ENCODE results near the gene CCDC175. TPM values are rescaled to one million over a fixed set of nuclear protein-coding genes. Genes with fewer than 3 reads are reported as not detected.

Gene CCDC175
- total RNA-seq, 4 donors from 2014 or later: 0.27 to 0.95 TPM; not detected in 2

GRCh38 chr14:59580911-59581310 lies 4.3 kb upstream of the CCDC175 start:
- TF ChIP-seq EP300 (IDR thresholded peaks at IDR 0.05; ENCODE audit: low read depth) (no peak), POLR2A (IDR thresholded peaks at IDR 0.05) (no peak), POLR2AphosphoS5 (IDR thresholded peaks at IDR 0.05) (no peak)
- TF ChIP-seq, protein P1, sequence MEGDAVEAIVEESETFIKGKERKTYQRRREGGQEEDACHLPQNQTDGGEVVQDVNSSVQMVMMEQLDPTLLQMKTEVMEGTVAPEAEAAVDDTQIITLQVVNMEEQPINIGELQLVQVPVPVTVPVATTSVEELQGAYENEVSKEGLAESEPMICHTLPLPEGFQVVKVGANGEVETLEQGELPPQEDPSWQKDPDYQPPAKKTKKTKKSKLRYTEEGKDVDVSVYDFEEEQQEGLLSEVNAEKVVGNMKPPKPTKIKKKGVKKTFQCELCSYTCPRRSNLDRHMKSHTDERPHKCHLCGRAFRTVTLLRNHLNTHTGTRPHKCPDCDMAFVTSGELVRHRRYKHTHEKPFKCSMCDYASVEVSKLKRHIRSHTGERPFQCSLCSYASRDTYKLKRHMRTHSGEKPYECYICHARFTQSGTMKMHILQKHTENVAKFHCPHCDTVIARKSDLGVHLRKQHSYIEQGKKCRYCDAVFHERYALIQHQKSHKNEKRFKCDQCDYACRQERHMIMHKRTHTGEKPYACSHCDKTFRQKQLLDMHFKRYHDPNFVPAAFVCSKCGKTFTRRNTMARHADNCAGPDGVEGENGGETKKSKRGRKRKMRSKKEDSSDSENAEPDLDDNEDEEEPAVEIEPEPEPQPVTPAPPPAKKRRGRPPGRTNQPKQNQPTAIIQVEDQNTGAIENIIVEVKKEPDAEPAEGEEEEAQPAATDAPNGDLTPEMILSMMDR (IDR thresholded peaks at IDR 0.05): no peak
- intact Hi-C loops (cut with DNase I; ENCODE audit: low total_unique reads) (no loop called here), in situ Hi-C loops (cut with MboI; ENCODE audit: low pct_ligation_motif_present in 1 of 4, low pct_unique_long_range_greater_than_20kb in 1 of 4, low sequenced_read_pairs in 3 of 4) (loop anchor here in 2 of 4 donors (10.0 to 25.0 kb wide), 2 partner anchors 444 to 456 kb away; no protein-coding TSS in a partner anchor)
- Histone ChIP-seq H3K27me3 (peaks cover 4% of the 10 kb centered on the region), H3K4me3 (no peak overlapping the region), H3K27ac (no peak overlapping the region), H3K4me1 (peaks cover 0 to 10% (median 9%) of the 10 kb centered on the region in 4 donors), H3K36me3 (no peaks in the 10 kb centered on the region), H3K9me3 (no peaks in the 10 kb centered on the region)
- WGBS, 2 donors (ENCODE audit: low coverage in 1 of 2): 80 to 83% methylated on average over 2 of the region's 2 CpGs
- no peak for DNase-seq

DNA sequence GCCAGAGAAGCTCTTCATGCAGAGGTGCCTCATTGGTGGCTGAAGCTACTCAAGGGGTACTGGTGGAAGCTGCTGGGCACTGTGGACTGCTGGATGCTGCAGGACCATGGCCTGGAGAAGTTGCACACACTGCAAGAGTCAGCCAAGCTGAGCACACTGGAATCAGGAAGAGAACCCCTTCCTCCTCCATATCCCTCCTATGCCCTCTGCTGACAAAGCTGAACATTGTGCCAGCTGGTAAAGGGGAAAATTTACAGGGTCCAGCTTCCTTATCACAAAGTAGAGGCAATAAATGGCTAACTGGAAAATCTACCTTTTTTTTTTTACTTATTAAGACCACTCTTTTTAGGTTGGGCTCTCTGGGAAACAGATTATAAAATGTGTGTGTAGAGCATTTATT lies 6.5 kb downstream of the CCDC175 start:
- Histone ChIP-seq H3K27me3 (no peaks in the 10 kb centered on the region), H3K4me3 (no peak overlapping the region), H3K9me3 (no peaks in the 10 kb centered on the region), H3K27ac (no peak overlapping the region), H3K4me1 (peaks cover 0 to 17% (median 9%) of the 10 kb centered on the region in 4 donors), H3K36me3 (no peaks in the 10 kb centered on the region)
- TF ChIP-seq, protein P1 (IDR thresholded peaks at IDR 0.05): peak in 3 of 5 experiments; percentile 18 to 36 (median 21)
- TF ChIP-seq POLR2A (IDR thresholded peaks at IDR 0.05) (no peak), EP300 (IDR thresholded peaks at IDR 0.05; ENCODE audit: low read depth) (no peak), POLR2AphosphoS5 (IDR thresholded peaks at IDR 0.05) (no peak)
- intact Hi-C loops (cut with DNase I; ENCODE audit: low total_unique reads): no loop called here
- DNase-seq: no peak
- in situ Hi-C loops (cut with MboI; ENCODE audit: low pct_ligation_motif_present in 1 of 4, low pct_unique_long_range_greater_than_20kb in 1 of 4, low sequenced_read_pairs in 3 of 4): loop anchor here in 1 of 4 donors (10.0 kb wide), 1 partner anchor 65 kb away; no protein-coding TSS in a partner anchor

- Histone ChIP-seq H3K27me3 (no peaks in the 10 kb centered on the region), H3K36me3 (no peaks in the 10 kb centered on the region), H3K9me3 (no peaks in the 10 kb centered on the region), H3K27ac (peak overlapping the region in 1 of 4 donors; percentile 63), H3K4me3 (no peak overlapping the region), H3K4me1 (peaks cover 0 to 31% (median 16%) of the 10 kb centered on the region in 4 donors)
- intact Hi-C loops (cut with DNase I; ENCODE audit: low total_unique reads): no loop called here
- in situ Hi-C loops (cut with MboI; ENCODE audit: low pct_ligation_motif_present in 1 of 4, low pct_unique_long_range_greater_than_20kb in 1 of 4, low sequenced_read_pairs in 3 of 4): no loop called here
- 67 to 70% methylated on average over 1 to 3 of the region's 3 CpGs for WGBS, 2 donors (ENCODE audit: low coverage in 1 of 2)
- TF ChIP-seq EP300 (IDR thresholded peaks at IDR 0.05; ENCODE audit: low read depth) (no peak), POLR2AphosphoS5 (IDR thresholded peaks at IDR 0.05) (no peak), POLR2A (IDR thresholded peaks at IDR 0.05) (no peak)
- TF ChIP-seq, protein P1 (IDR thresholded peaks at IDR 0.05): no peak
- DNase-seq: no peak
Measured at GRCh38 chr14:59566725-59567124, 9.9 kb downstream of the CCDC175 start.

- in situ Hi-C loops (cut with MboI; ENCODE audit: low pct_ligation_motif_present in 1 of 4, low pct_unique_long_range_greater_than_20kb in 1 of 4, low sequenced_read_pairs in 3 of 4): no loop called here
- Histone ChIP-seq H3K9me3 (no peaks in the 10 kb centered on the region), H3K36me3 (no peaks in the 10 kb centered on the region), H3K27me3 (no peaks in the 10 kb centered on the region), H3K27ac (peak overlapping the region; percentile 31 to 63 (median 60)), H3K4me1 (peaks cover 0 to 31% (median 16%) of the 10 kb centered on the region in 4 donors), H3K4me3 (no peak overlapping the region)
- DNase-seq: no peak
- WGBS, 2 donors (ENCODE audit: low coverage in 1 of 2): 30 to 50% methylated on average over 1 of the region's 1 CpG
- TF ChIP-seq EP300 (IDR thresholded peaks at IDR 0.05; ENCODE audit: low read depth): no peak
- no peak for TF ChIP-seq POLR2AphosphoS5 (IDR thresholded peaks at IDR 0.05)
- TF ChIP-seq POLR2A (IDR thresholded peaks at IDR 0.05): no peak
- intact Hi-C loops (cut with DNase I; ENCODE audit: low total_unique reads): no loop called here
Measured at GRCh38 chr14:59566296-59566695, 10.3 kb downstream of the CCDC175 start.

DNA sequence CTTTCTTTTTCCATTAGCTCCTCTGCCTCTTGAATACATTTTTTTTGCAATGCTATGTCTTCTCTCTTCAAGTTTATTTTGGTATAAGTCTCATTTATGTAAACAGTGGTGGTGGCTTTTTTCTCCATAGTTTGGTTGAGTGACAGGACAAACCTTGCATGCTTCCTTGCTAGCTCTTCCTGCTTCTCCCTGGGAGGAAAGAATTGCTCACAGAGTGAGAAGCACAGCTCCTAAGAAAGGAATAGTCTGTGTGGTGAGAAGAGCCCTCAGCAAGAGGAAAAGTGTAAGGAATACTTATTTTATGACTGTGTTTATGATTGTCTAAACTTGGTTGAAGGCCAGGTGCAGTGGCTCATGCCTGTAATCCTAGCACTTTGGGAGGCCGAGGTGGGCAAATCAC lies 11.5 kb downstream of the CCDC175 start:
- DNase-seq: no peak
- WGBS, 2 donors (ENCODE audit: low coverage in 1 of 2): 59% methylated on average over 1 of the region's 1 CpG; no CpG with 5 or more reads in 1 of the 2 donors
- no peaks in the 10 kb centered on the region for H3K36me3 ChIP-seq

More for the DNA sequence above, 11.5 kb downstream of the CCDC175 start:
- no peaks in the 10 kb centered on the region for H3K27me3 ChIP-seq
- no peak for TF ChIP-seq POLR2A (IDR thresholded peaks at IDR 0.05)
- no peak for TF ChIP-seq POLR2AphosphoS5 (IDR thresholded peaks at IDR 0.05)
- TF ChIP-seq, protein P1 (IDR thresholded peaks at IDR 0.05): no peak
- TF ChIP-seq EP300 (IDR thresholded peaks at IDR 0.05; ENCODE audit: low read depth): no peak
- intact Hi-C loops (cut with DNase I; ENCODE audit: low total_unique reads): no loop called here
- no peaks in the 10 kb centered on the region for H3K9me3 ChIP-seq
- in situ Hi-C loops (cut with MboI; ENCODE audit: low pct_ligation_motif_present in 1 of 4, low pct_unique_long_range_greater_than_20kb in 1 of 4, low sequenced_read_pairs in 3 of 4): no loop called here
- H3K4me1 ChIP-seq: peaks cover 0 to 31% (median 16%) of the 10 kb centered on the region in 4 donors
- peak overlapping the region; percentile 31 to 63 (median 60) for H3K27ac ChIP-seq
- H3K4me3 ChIP-seq: no peak overlapping the region
